Testis (tissue), 3 donors: ENCODE results near the gene SYPL1. TPM values are rescaled to one million over a fixed set of nuclear protein-coding genes. Genes with fewer than 3 reads are reported as not detected.

ENCODE experiments used
- DNase-seq: peaks from one replicate; pipeline ENCODE4 v3.0.0-alpha.2; 2019
- H3K27ac ChIP-seq, 2 donors: fragments of 200-600 bp; sonication (generic); one replicate each; pipeline ENCODE4 v1.5.1; 2019
- H3K27me3 ChIP-seq: fragments of 200-600 bp; sonication (generic); one replicate; pipeline ENCODE4 v1.5.1; 2019
- H3K36me3 ChIP-seq: fragments of 200-600 bp; sonication (generic); one replicate; pipeline ENCODE4 v1.5.1; 2017; ENCODE audit warnings: low read depth; ENCODE audit errors: missing control alignments
- H3K4me1 ChIP-seq: fragments of 200-600 bp; sonication (generic); one replicate; pipeline ENCODE4 v1.5.1; 2019
- H3K4me3 ChIP-seq, 2 donors: fragments of 200-600 bp; sonication (generic); one replicate each; pipeline ENCODE4 v1.5.1; 2017 to 2019
- H3K9me3 ChIP-seq: fragments of 200-600 bp; sonication (generic); one replicate; pipeline ENCODE4 v1.5.1; 2017
- CTCF ChIP-seq, 3 experiments: fragments of 450-650 bp in 2 of 3; fragments of 200-600 bp in 1 of 3; sonication (generic) in 1 of 3; IDR thresholded peaks; one replicate each; pipeline ENCODE4 v1.5.1; 2016 to 2019; ENCODE audit warnings: antibody characterized with exemption in 3 of 3, mild to moderate bottlenecking in 2 of 3, moderate library complexity in 1 of 3
- POLR2A ChIP-seq: fragments of 450-650 bp; IDR thresholded peaks from one replicate; pipeline ENCODE4 v1.6.1; 2017; ENCODE audit warnings: antibody characterized with exemption, mild to moderate bottlenecking, moderate library complexity
- WGBS, 2 donors: methylation state at CpG; one replicate each; pipeline ENCODE4 v1.1.5; 2018; 5-methylcytosine and 5-hydroxymethylcytosine counted together
- intact Hi-C: fragments of 100-400 bp; cut with DNase I; formaldehyde crosslinking; loops from one replicate; pipeline ENCODE4 v1.15.1; 2023; ENCODE audit warnings: low total_unique reads
- polyA plus RNA-seq: library from polyadenylated mRNA; stranded (reverse); fragments of 350-450 nt; fragmentation: Illumina TruSeq; extraction: RNeasy Lipid Tissue Mini Kit (QIAGEN cat#74804); gene quantifications from one replicate; pipeline ENCODE4 v1.2.3, GENCODE V29; 2014; ENCODE audit warnings: low read depth, low replicate concordance; ENCODE audit not compliant: insufficient read depth
- total RNA-seq, 2 donors: library from RNA; depleted of rRNA; stranded (reverse); fragments of >200 nt; gene quantifications; one replicate each; pipeline ENCODE4 v1.2.3, GENCODE V29; 2016

SYPL1 gene
- total and polyA plus RNA-seq, 3 donors from 2014 or later, result 100.0 to 209 (median 116) TPM

- peak; percentile 86 for DNase-seq
- Histone ChIP-seq H3K4me3 (no peak overlapping the region), H3K9me3 (no peaks in the 10 kb centered on the region), H3K27ac (no peak overlapping the region), H3K4me1 (no peaks in the 10 kb centered on the region), H3K27me3 (no peaks in the 10 kb centered on the region), H3K36me3 (no peaks in the 10 kb centered on the region)
- no peak for TF ChIP-seq CTCF (IDR thresholded peaks at IDR 0.05)
- no peak for TF ChIP-seq POLR2A
- intact Hi-C loops, result loop anchor here (5.0 kb wide), 1 partner anchor 94 kb away; no protein-coding TSS in a partner anchor
- 76 to 82% methylated on average over 16 to 19 of the region's 19 CpGs for WGBS, 2 donors
Measured at GRCh38 chr7:106057962-106058927, 53.9 kb downstream of the SYPL1 start.

DNA sequence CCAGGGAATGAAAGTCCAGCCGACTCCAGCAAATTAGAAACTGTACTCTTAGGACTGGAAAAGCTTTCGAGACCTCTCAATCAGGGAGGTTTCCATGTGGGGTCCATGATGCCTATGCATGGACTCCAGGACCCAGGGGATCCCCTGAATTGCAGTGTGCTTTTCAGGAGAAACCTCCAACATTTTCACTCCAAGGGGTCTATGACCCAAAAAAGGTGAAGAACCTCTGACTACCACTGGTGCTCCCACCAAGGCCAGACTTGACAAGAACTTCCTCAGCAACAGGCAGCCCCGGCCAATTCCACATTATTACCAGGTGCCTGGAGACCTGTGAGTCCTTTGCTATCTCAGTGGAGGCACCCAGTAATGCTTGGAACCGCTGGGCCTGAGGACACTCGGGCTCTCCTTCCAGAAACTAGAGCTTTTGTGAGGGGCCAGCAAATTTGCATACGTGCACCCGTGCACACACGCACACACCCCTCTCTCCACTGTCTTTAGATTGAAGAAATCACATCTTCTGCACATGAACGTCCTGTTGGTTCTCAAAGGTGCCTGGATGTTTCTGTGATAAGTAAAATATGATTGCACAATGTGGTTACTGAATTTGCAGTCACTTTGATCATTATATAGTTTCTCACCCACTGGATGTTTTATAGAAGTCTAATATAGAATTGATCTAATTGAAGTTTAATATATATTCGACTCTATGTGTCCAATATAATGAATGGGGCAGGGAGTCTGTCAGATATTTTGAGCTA is 54.7 kb downstream of the SYPL1 start:
- Histone ChIP-seq H3K4me3 (no peak overlapping the region), H3K36me3 (no peaks in the 10 kb centered on the region), H3K4me1 (no peaks in the 10 kb centered on the region), H3K27ac (no peak overlapping the region), H3K9me3 (no peaks in the 10 kb centered on the region), H3K27me3 (no peaks in the 10 kb centered on the region)
- intact Hi-C loops, result loop anchor here (5.0 kb wide), 1 partner anchor 95 kb away; no protein-coding TSS in a partner anchor
- WGBS, 2 donors, result 75 to 76% methylated on average over 10 of the region's 10 CpGs
- no peak for TF ChIP-seq POLR2A
- no peak for TF ChIP-seq CTCF (IDR thresholded peaks at IDR 0.05)
- DNase-seq, result no peak

DNA sequence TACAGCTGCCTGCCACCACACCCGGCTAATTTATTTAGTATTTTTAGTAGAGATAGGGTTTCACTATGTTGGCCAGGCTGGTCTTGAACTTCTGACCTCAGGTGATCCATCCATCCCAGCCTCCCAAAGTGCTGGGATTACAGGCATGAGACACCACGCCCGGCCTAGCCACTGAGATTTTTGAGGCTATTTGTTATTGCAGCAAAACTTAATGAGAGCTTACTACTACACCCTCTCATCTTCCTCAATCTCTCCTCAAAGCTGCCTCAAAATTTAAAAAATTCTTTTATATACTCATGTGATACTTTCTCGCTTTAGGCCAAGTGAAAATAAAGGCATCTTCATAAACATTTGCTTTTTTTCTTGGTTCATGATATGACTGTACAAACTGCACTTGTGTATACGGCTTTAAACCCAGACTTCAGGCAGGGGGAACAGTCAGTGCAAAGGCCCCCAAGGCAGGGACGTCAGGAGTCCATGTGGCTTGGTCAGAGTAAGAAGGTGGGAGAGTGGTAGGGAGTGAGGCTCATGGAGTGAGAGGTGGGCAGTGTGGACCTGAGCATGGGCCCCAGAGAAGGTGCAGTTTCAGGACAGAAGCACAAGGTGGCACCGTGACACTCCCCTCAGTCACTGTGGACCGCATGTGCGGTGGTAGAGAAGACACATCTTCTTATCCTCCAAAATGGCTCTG is 55.5 kb downstream of the SYPL1 start:
- Histone ChIP-seq H3K9me3 (no peaks in the 10 kb centered on the region), H3K4me3 (no peak overlapping the region), H3K27ac (no peak overlapping the region), H3K36me3 (no peaks in the 10 kb centered on the region), H3K27me3 (no peaks in the 10 kb centered on the region), H3K4me1 (no peaks in the 10 kb centered on the region)
- peak; percentile 83 for DNase-seq
- TF ChIP-seq POLR2A (no peak), CTCF (IDR thresholded peaks at IDR 0.05) (peak; percentile 71 to 80 (median 79))
- WGBS, 2 donors, result 57 to 62% methylated on average over 9 of the region's 9 CpGs
- intact Hi-C loops, result loop anchor here (5.0 kb wide), 1 partner anchor 96 kb away; no protein-coding TSS in a partner anchor

GRCh38 chr7:106054971-106055532 is 57.1 kb downstream of the SYPL1 start:
- Histone ChIP-seq H3K27me3 (no peaks in the 10 kb centered on the region), H3K4me3 (no peak overlapping the region), H3K27ac (no peak overlapping the region), H3K4me1 (peaks cover 11% of the 10 kb centered on the region), H3K36me3 (no peaks in the 10 kb centered on the region), H3K9me3 (no peaks in the 10 kb centered on the region)
- intact Hi-C loops, result loop anchor here (5.0 kb wide), 1 partner anchor 97 kb away; no protein-coding TSS in a partner anchor
- 87 to 88% methylated on average over 7 of the region's 7 CpGs for WGBS, 2 donors
- TF ChIP-seq CTCF (IDR thresholded peaks at IDR 0.05) (no peak), POLR2A (no peak)
- DNase-seq, result no peak
